Glutamatergic neuron (in vitro differentiated cells): ENCODE measurements around the gene CYP2S1. TPM values are rescaled to one million over a fixed set of nuclear protein-coding genes. Genes with fewer than 3 reads are reported as not detected.

Source experiments
- DNase-seq: peaks from one replicate; pipeline ENCODE4 v3.0.0; 2022
- H3K27ac Mint-ChIP-seq: one replicate; pipeline ENCODE4 v1.8.0; 2020; ENCODE audit warnings: mild to moderate bottlenecking, mixed read lengths, inconsistent platforms; ENCODE audit not compliant: unreplicated experiment
- H3K27me3 Mint-ChIP-seq: one replicate; pipeline ENCODE4 v1.8.0; 2020; ENCODE audit warnings: mild to moderate bottlenecking, moderate library complexity, mixed read lengths, inconsistent platforms; ENCODE audit not compliant: unreplicated experiment
- H3K36me3 Mint-ChIP-seq: one replicate; pipeline ENCODE4 v1.8.0; 2020; ENCODE audit warnings: mild to moderate bottlenecking, mixed read lengths, inconsistent platforms; ENCODE audit not compliant: unreplicated experiment
- H3K4me1 Mint-ChIP-seq: one replicate; pipeline ENCODE4 v1.8.0; 2020; ENCODE audit warnings: mild to moderate bottlenecking, low read depth, mixed read lengths, inconsistent platforms; ENCODE audit not compliant: unreplicated experiment
- H3K4me3 Mint-ChIP-seq: one replicate; pipeline ENCODE4 v1.8.0; 2020; ENCODE audit warnings: mild to moderate bottlenecking, mixed read lengths, inconsistent platforms; ENCODE audit not compliant: unreplicated experiment
- H3K9me3 Mint-ChIP-seq: one replicate; pipeline ENCODE4 v1.8.0; 2020; ENCODE audit warnings: mild to moderate bottlenecking, moderate library complexity, mixed read lengths, inconsistent platforms; ENCODE audit not compliant: unreplicated experiment
- total RNA-seq: library from RNA; stranded (reverse); fragmentation: NEBNext Ultra II Directional; extraction: Animal tissue kit (Norgen Biotek cat#: 25700); gene quantifications from one replicate; pipeline ENCODE4 v1.2.1, GENCODE V29; 2021; ENCODE audit not compliant: unreplicated experiment
- TF ChIP-seq, protein P1 (sequence below): fragments of 200-600 bp; sonication (generic); IDR thresholded peaks from one replicate; pipeline ENCODE4 v1.5.0; 2021; ENCODE audit not compliant: partially characterized antibody, unreplicated experiment

The CYP2S1 gene
- total RNA-seq, 1 donor from 2014 or later: 6.0 TPM

DNA sequence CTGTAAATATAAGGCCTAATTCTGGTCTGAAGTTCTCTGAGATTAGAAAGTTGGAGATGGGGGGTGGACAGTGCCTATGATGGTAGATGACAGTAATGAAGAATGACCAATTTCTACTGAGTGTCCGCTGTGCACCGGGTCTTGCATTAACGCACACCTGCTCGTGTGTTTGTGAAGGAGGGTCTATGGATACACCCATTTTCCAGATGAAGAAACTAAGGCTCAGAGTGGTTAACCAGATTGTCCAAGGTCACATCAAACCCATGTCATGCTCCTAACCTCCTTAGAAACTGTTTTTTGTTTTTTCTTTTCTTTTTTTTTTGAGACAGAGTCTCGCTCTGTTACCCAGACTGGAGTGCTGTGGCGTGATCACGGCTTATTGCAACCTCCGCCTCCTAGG, 39.7 kb downstream of the CYP2S1 start:
- no peaks in the 10 kb centered on the region for H3K9me3 Mint-ChIP-seq
- no peaks in the 10 kb centered on the region for H3K4me1 Mint-ChIP-seq
- H3K27ac Mint-ChIP-seq: no peak overlapping the region
- TF ChIP-seq, protein P1, sequence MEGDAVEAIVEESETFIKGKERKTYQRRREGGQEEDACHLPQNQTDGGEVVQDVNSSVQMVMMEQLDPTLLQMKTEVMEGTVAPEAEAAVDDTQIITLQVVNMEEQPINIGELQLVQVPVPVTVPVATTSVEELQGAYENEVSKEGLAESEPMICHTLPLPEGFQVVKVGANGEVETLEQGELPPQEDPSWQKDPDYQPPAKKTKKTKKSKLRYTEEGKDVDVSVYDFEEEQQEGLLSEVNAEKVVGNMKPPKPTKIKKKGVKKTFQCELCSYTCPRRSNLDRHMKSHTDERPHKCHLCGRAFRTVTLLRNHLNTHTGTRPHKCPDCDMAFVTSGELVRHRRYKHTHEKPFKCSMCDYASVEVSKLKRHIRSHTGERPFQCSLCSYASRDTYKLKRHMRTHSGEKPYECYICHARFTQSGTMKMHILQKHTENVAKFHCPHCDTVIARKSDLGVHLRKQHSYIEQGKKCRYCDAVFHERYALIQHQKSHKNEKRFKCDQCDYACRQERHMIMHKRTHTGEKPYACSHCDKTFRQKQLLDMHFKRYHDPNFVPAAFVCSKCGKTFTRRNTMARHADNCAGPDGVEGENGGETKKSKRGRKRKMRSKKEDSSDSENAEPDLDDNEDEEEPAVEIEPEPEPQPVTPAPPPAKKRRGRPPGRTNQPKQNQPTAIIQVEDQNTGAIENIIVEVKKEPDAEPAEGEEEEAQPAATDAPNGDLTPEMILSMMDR: no peak
- peaks cover 4% of the 10 kb centered on the region for H3K27me3 Mint-ChIP-seq
- no peaks in the 10 kb centered on the region for H3K36me3 Mint-ChIP-seq
- H3K4me3 Mint-ChIP-seq: no peak overlapping the region
- DNase-seq: no peak

- Mint-ChIP-seq H3K9me3 (no peaks in the 10 kb centered on the region), H3K36me3 (no peaks in the 10 kb centered on the region), H3K27me3 (peaks cover 2% of the 10 kb centered on the region), H3K27ac (no peak overlapping the region), H3K4me3 (no peak overlapping the region), H3K4me1 (no peaks in the 10 kb centered on the region)
- DNase-seq: no peak
- TF ChIP-seq, protein P1: no peak
Observed at GRCh38 chr19:41233748-41234240, 40.8 kb downstream of the CYP2S1 start.

GRCh38 chr19:41234512-41235168, 41.6 kb downstream of the CYP2S1 start:
- Mint-ChIP-seq H3K9me3 (no peaks in the 10 kb centered on the region), H3K4me3 (no peak overlapping the region)

DNA sequence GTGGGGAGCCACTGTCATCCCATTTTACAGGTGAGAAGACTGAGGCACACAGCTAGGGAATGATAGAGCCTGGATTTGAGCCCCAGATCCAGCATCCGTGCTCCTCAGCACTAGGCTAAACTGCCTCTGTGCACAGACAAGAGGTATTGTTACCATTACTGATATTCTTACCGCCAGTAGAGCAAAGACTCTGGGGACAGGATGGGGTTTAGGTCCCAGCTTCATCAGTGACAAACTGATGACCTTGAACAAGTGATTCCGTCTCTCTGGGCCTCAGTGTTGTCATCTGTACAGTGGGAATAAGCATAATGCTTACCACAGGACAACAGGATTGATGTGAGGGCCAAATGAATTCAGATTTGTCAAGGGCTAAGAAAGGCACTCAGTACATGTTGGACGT, 42.5 kb downstream of the CYP2S1 start:
- Mint-ChIP-seq H3K9me3 (no peaks in the 10 kb centered on the region), H3K4me3 (no peak overlapping the region), H3K36me3 (no peaks in the 10 kb centered on the region), H3K27ac (no peak overlapping the region), H3K4me1 (no peaks in the 10 kb centered on the region), H3K27me3 (peaks cover 2% of the 10 kb centered on the region)
- DNase-seq: no peak
- TF ChIP-seq, protein P1: no peak

More at GRCh38 chr19:41234512-41235168, 41.6 kb downstream of the CYP2S1 start:
- H3K27me3 Mint-ChIP-seq: peaks cover 2% of the 10 kb centered on the region
- no peaks in the 10 kb centered on the region for H3K4me1 Mint-ChIP-seq
- no peaks in the 10 kb centered on the region for H3K36me3 Mint-ChIP-seq
- TF ChIP-seq, protein P1: no peak
- H3K27ac Mint-ChIP-seq: no peak overlapping the region
- DNase-seq: no peak

- H3K4me3 Mint-ChIP-seq: no peak overlapping the region
- H3K27ac Mint-ChIP-seq: no peak overlapping the region
- TF ChIP-seq, protein P1: no peak
- peaks cover 2% of the 10 kb centered on the region for H3K27me3 Mint-ChIP-seq
- DNase-seq: no peak
- H3K36me3 Mint-ChIP-seq: no peaks in the 10 kb centered on the region
- H3K4me1 Mint-ChIP-seq: no peaks in the 10 kb centered on the region
- no peaks in the 10 kb centered on the region for H3K9me3 Mint-ChIP-seq
Observed at GRCh38 chr19:41238244-41238643, 45.2 kb downstream of the CYP2S1 start.
